GM10847 (cell line): Measurements from ENCODE around the gene TBC1D2B.

ENCODE experiments used
- POLR2A ChIP-seq: IDR thresholded peaks from 2 replicates; pipeline ENCODE4 v1.6.1; 2011; ENCODE audit not compliant: insufficient read length; ENCODE audit errors: extremely low read depth

The TBC1D2B gene

GRCh38 chr15:78040653-78041244, 36.8 kb downstream of the TBC1D2B start:
- no peak for TF ChIP-seq POLR2A

DNA sequence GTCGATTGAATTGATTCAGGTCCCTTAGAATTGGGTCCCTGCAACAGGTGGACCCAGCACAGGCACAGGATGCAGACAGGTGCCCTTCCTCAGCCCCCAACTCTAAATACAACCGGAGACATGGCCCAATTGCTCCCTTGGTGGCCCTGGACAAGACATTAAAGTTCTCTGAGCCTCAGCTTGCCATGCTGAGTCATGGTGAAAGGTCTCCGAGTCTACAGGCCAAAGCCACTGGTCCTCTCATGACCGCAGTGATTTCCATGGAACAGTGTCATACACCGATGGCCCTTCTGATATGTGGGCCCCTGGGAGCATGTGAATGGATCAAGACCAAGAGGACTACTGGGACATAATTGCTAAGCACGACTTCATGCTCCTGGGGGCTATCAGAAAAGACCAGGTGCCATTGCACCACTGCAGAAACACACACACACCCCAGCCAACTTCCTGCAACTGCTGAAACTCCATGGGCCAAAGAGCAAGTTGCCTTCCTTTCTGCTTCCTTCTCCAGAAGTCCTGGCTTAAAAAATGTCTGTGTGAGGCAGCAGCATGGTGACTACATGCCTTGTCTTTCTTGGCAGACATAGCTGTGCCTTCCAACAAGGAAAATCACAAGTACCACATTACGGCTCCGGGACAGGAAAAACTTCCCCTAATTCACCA, 38.8 kb downstream of the TBC1D2B start:
- TF ChIP-seq POLR2A: no peak

GRCh38 chr15:78037779-78038305, 39.7 kb downstream of the TBC1D2B start:
- no peak for TF ChIP-seq POLR2A

GRCh38 chr15:78037328-78037727, 40.2 kb downstream of the TBC1D2B start:
- no peak for TF ChIP-seq POLR2A

- no peak for TF ChIP-seq POLR2A
Measured at GRCh38 chr15:78035861-78036476, 41.5 kb downstream of the TBC1D2B start.

DNA sequence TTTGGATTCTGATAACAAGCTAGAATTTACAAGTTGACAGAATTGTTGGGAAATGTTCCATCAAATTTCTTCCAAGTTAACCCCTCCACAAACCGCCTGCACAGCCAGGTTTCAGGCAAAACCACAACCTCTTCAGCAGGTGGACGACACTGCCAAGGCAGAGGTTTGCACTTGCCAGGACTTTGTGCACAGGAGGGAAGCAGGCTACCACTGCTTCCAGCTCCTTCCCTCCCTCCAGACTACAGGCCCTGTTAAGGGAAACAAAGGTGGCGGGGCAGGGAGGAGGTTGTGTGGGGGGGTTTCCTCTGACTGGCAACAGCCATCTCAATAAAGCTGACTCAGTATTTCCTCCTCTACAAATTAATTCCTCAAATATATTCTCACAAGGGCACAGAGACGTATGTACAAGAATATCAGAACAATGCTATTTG, 42.2 kb downstream of the TBC1D2B start:
- no peak for TF ChIP-seq POLR2A

GRCh38 chr15:78034495-78035191, 42.9 kb downstream of the TBC1D2B start:
- TF ChIP-seq POLR2A: no peak

GRCh38 chr15:78033864-78034263, 43.6 kb downstream of the TBC1D2B start:
- TF ChIP-seq POLR2A: no peak

GRCh38 chr15:78032671-78033070, 44.8 kb downstream of the TBC1D2B start:
- no peak for TF ChIP-seq POLR2A

DNA sequence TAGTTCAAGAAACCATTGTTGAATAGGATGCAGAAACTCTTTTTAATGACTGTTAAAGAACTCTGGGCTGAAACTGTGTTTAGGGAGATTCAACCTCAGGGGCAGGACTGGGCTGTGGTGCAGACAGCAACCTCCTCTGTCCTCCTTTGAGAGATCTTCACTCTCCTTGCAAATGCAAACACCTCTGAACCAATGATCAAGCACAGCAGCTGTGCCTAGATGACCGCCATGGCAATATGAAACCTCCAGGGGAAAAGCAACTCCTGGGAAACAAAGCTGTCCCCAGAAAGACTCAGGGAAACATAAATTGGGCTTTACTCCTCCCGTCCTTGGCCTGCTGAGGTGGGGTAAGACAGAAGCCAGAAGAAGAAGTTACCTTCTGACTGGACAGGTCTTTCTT, 52.6 kb downstream of the TBC1D2B start:
- no peak for TF ChIP-seq POLR2A

- TF ChIP-seq POLR2A: no peak
Measured at GRCh38 chr15:78024519-78024870, 53.0 kb downstream of the TBC1D2B start.

DNA sequence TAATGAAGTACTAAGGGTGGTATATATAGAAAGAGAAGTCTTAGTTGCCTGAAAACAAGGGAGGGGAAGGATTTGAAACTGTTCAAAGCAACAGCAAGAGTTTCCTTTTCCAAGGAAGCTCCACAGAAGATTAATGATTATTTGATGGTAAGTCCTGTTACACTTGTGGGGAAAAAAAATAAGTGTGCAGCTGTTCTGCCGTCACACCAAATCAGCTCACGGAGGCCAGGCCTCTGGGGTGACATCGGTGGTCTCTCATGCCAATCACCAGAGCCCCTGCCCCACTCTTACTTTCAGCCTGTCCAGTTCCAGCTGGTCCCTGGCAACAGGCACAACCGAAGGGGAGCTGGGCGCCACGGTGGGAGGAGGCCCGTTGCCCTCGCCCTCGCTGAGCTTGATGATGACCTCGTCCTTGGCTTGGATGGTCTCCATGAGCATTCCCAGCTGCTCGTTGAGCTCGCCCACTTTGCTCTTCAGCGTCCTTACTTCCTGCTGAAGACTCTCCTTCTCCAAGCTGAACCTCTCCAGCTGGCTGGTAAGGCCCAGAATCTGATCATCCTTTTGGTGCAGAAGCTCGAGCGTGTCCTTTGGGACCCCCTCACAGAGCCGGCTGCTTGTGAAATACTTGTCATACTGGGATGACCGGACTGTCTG, 53.5 kb downstream of the TBC1D2B start:
- TF ChIP-seq POLR2A: no peak

DNA sequence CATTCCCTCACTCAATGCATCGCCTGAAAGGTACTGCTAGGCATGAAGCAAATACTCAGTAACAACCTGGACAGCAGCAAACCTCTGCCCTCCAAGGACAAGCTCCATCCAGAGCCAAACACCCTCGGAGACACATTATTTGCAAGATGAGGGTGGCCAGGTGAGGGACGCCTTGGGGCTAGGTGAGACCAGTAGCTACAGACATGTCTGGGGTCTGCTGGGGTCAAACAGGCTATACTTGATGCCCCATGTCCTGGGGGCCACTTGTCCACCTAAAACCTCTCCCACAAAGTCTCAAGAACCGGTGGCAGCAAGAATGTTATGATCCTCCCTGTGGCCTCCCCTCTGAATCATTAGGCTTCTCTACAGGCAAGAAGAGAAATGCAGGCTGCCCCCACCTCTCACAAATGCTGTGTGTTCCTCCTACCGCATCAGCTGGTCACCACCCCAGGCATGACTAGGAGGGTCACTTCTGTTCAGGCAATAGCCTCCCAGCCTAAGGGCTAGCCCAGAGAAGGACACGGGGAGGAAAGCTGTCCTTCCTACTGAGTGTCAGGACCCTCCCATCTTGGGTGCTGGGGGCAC, 54.3 kb downstream of the TBC1D2B start:
- no peak for TF ChIP-seq POLR2A

- TF ChIP-seq POLR2A: no peak
Measured at GRCh38 chr15:78021761-78022160, 55.8 kb downstream of the TBC1D2B start.

DNA sequence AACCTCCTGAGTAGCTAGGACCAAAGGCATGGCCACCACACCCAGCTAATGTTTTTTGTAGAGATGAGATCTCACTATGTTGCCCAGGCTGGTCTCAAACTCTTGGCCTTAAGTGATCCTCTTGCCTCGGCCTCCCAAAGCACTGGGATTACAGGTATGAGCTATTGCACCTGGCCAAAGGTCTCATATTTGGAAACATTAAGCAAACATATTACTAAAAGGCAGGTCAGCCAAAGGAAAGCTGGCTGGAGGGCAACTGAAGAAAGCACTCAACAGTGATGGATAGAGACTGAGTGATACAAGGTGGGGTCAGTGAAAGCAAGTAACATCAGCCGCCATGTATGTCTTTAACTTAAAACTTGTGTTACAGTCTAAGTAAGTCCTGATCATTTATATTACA, 57.5 kb downstream of the TBC1D2B start:
- TF ChIP-seq POLR2A: no peak
